Measurements from ENCODE around the gene CCNL2.
A peak's percentile ranks its signal among the peaks of the same experiment; 100 is the strongest.

Gene CCNL2

DNA sequence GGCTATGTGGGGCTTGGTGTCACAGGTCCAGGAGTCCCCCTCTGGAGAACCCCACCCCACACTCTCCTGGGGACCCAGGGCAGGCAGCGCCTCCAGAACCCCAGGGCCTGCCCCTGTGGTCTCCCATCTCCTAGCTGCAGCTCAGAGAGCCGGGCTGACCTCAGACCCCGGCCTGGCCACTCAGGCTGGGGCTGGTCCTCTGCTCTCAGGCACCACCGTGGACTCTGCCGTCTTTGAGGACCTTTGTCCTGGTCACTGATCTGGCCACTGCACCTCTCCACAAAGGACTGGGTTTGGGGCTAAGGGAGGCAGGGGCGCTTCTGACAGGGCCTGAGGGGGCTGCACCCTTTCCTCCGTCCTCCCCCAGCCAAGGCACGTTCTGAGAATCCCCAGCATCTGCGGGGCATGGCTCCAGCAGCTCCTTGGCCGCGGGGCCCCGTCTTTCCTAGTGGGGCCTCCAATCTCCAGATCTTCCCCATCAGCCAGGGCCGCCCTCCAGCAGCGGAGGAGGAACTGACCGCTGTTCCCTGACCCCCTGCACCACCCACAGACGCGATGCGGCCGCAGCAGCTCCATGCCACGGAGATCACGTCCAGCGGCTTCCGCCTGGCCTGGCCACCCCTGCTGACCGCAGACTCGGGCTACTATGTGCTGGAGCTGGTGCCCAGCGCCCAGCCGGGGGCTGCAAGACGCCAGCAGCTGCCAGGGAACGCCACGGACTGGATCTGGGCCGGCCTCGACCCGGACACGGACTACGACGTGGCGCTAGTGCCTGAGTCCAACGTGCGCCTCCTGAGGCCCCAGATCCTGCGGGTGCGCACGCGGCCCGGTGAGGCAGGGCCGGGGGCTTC is 39.6 kb upstream of the CCNL2 start:
- no peak for DNase-seq (ENCODE audit: low read depth)
- TF ChIP-seq, protein P1, sequence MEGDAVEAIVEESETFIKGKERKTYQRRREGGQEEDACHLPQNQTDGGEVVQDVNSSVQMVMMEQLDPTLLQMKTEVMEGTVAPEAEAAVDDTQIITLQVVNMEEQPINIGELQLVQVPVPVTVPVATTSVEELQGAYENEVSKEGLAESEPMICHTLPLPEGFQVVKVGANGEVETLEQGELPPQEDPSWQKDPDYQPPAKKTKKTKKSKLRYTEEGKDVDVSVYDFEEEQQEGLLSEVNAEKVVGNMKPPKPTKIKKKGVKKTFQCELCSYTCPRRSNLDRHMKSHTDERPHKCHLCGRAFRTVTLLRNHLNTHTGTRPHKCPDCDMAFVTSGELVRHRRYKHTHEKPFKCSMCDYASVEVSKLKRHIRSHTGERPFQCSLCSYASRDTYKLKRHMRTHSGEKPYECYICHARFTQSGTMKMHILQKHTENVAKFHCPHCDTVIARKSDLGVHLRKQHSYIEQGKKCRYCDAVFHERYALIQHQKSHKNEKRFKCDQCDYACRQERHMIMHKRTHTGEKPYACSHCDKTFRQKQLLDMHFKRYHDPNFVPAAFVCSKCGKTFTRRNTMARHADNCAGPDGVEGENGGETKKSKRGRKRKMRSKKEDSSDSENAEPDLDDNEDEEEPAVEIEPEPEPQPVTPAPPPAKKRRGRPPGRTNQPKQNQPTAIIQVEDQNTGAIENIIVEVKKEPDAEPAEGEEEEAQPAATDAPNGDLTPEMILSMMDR (IDR thresholded peaks at IDR 0.05; ENCODE audit: low read depth, low read length), result no peak
- no peak for TF ChIP-seq POLR2A (IDR thresholded peaks at IDR 0.05; ENCODE audit: extremely low read depth, insufficient read length)
- no peak for TF ChIP-seq MYC (IDR thresholded peaks at IDR 0.05; ENCODE audit: low read depth, low read length)
- TF ChIP-seq, protein P2, sequence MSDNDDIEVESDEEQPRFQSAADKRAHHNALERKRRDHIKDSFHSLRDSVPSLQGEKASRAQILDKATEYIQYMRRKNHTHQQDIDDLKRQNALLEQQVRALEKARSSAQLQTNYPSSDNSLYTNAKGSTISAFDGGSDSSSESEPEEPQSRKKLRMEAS (IDR thresholded peaks at IDR 0.05; ENCODE audit: low read depth, low read length), result no peak
- H3K4me3 ChIP-seq (ENCODE audit: low read depth, low read length), result no peak overlapping the region

GRCh38 chr1:1437904-1438376 is 38.8 kb upstream of the CCNL2 start:
- no peak overlapping the region for H3K4me3 ChIP-seq (ENCODE audit: low read depth, low read length)
- TF ChIP-seq, protein P1 (IDR thresholded peaks at IDR 0.05; ENCODE audit: low read depth, low read length), result no peak
- TF ChIP-seq, protein P2 (IDR thresholded peaks at IDR 0.05; ENCODE audit: low read depth, low read length), result peak; percentile 19; the same call in 1 of the 2 replicates
- TF ChIP-seq MYC (IDR thresholded peaks at IDR 0.05; ENCODE audit: low read depth, low read length) (no peak), POLR2A (IDR thresholded peaks at IDR 0.05; ENCODE audit: extremely low read depth, insufficient read length) (no peak)
- DNase-seq (ENCODE audit: low read depth), result peak; percentile 95

- TF ChIP-seq, protein P1 (IDR thresholded peaks at IDR 0.05; ENCODE audit: low read depth, low read length), result no peak
- no peak for DNase-seq (ENCODE audit: low read depth)
- H3K4me3 ChIP-seq (ENCODE audit: low read depth, low read length), result no peak overlapping the region
Observed at GRCh38 chr1:1437033-1437903, 38.1 kb upstream of the CCNL2 start.

- TF ChIP-seq, protein P2 (IDR thresholded peaks at IDR 0.05; ENCODE audit: low read depth, low read length), result no peak
- no peak for TF ChIP-seq MYC (IDR thresholded peaks at IDR 0.05; ENCODE audit: low read depth, low read length)
- TF ChIP-seq POLR2A (IDR thresholded peaks at IDR 0.05; ENCODE audit: extremely low read depth, insufficient read length), result no peak
- TF ChIP-seq, protein P1 (IDR thresholded peaks at IDR 0.05; ENCODE audit: low read depth, low read length), result no peak
- H3K4me3 ChIP-seq (ENCODE audit: low read depth, low read length), result no peak overlapping the region
- DNase-seq (ENCODE audit: low read depth), result no peak
Observed at GRCh38 chr1:1436630-1437032, 37.5 kb upstream of the CCNL2 start.

GRCh38 chr1:1435911-1436629 is 36.9 kb upstream of the CCNL2 start:
- TF ChIP-seq, protein P1 (IDR thresholded peaks at IDR 0.05; ENCODE audit: low read depth, low read length), result no peak
- TF ChIP-seq, protein P2 (IDR thresholded peaks at IDR 0.05; ENCODE audit: low read depth, low read length), result no peak
- TF ChIP-seq POLR2A (IDR thresholded peaks at IDR 0.05; ENCODE audit: extremely low read depth, insufficient read length) (no peak), MYC (IDR thresholded peaks at IDR 0.05; ENCODE audit: low read depth, low read length) (no peak)
- H3K4me3 ChIP-seq (ENCODE audit: low read depth, low read length), result no peak overlapping the region
- no peak for DNase-seq (ENCODE audit: low read depth)
